GM19467 (cell line): ENCODE measurements around the gene APBB2.
"Not testable (repeated sequence)": the region's sequence is repeated elsewhere in the genome, so short reads cannot be mapped to it uniquely, and the experiment has no call there.

Source experiments
- ATAC-seq: cut with Tn5 transposase; IDR thresholded peaks from one replicate; pipeline ENCODE4 v1.9.1; 2021; ENCODE audit warnings: mild to moderate bottlenecking, moderate library complexity; ENCODE audit not compliant: unreplicated experiment

The APBB2 gene

GRCh38 chr4:41160012-41160789 is 54.1 kb downstream of the APBB2 start:
- no peak for ATAC-seq

GRCh38 chr4:41158756-41159155 is 55.6 kb downstream of the APBB2 start:
- no peak for ATAC-seq

DNA sequence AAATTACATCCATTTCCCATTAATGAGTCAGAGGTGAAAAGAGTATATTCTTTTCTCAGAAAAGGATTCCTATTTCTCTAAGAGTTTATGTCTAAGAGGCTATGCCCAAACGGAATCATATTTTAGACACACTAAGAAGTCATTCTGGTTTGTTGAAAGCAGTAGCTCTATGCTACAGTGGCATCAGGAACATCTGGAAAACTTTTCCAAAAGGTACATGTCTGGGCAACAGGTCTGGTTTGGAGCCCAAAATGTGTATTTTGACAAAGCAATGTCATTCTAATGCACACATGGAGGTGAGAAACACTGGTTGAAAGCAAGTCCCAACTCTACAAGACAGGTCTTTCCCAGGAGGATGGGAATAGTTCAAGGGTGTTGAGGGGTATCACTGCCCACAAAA is 56.1 kb downstream of the APBB2 start:
- no peak for ATAC-seq

DNA sequence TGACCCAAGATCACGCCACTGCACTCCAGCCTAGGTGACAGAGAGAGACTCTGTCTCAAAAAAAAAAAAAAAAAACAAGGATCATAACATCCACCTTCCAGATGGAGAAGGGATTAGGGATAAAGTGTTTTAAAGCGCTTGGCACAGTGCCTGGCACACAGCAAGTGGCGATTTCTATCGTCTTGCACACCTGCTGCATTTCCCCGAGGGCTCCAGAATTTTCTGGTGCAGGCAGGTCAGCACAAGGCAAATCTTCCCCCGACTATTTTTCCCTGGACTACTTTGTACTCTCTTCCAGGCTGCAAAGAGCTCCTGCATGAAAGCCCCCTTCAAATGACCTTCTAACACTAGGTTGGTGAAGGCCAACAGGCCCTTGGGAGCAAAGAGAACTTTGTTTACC is 57.3 kb downstream of the APBB2 start:
- no peak for ATAC-seq

DNA sequence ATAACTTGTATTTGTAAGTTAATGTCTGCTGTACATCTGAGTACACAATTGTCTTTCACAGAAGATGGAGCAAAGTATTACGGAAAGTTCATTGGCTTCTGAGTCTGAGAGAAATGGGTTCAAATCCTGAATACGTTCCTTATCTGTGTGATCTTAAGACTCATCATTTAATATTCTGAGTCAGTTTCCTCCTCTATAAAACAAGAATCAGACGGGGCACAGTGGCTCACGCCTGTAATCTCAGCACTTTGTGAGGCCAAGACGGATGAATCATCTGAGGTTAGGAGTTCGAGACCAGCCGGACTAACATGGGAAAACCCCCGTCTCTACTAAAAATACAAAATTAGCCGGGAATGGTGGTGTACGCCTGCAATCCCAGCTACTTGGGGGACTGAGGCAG is 57.8 kb downstream of the APBB2 start:
- ATAC-seq = no peak

DNA sequence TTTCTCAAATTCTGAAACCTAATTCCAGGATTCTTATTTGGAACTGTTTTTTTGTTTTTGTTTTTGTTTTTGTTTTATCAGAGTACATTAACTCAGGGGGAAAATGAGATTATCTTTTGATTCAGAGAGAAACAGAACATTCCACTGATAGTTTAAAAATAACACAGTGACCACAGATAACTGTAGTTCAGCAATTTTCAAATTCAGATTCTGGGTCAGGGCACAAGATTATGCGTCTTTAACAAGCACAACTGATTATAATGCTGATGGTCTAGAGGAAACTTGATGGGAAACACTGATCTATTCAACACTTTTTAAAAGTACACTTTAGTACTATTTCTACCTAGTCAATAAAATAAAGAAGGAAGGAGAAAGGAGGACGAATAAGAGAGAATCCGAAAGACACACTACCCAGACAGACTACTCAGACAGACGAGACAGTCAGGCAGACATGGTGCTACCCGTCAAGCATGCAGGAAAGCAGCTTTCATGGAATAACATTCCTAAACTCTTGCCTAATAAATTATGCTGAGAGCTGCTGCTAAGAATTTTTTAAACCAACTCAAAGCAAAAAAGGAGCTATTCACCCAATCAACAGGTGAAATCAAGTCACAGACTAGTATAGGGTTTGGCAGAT is 59.0 kb downstream of the APBB2 start:
- no peak for ATAC-seq

DNA sequence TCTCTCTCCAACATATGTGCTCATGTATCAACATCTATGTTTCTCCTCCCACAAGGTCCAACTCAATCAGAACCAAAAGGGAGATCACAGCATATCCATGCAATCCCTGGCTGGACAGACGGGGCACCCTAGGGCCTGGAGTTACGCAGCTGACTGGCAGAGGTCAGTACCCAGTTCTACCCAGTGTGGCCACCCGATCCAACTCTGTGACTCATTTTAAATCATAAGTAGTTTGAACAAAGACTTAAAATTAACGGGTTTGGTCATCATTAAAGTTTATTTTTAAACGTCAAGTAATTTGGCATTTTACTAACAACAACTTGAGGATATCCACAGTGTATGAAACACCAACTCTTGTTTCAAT is 59.5 kb downstream of the APBB2 start:
- no peak for ATAC-seq

DNA sequence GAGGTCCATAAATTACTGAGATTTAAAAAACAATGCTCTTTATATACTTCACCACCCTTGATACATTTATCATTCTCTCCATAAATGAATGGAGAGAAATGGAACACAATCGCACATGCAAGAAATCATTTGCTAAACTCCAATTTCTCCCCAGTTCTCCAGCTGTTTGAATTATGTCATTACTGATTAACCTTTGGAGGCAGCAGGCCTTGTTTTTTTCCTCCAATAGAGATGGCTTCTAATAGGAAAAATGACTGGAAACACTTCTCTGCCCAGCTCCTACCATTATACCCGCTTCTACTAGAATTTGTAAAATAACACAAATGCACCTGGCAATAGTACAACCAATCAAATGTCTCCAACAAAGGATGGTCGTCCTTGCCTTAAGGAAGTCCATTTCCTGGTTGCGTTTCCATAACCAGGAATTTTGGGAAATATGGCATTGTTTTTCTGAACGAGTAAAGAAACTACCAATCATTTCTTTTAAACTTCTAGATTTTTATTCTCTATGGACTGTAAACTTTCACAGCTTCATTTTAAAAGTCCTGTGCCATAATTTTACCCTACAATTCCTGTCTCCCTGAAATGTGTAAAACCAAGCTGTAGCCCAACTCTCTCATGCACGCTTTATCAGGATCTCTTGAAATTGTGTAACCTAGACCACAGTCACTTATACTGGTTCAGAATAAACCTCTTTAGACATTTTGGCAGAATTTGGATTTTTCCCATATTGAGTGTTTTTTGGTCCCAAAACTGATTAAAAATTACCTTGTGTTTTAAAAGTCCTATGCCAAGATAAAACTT is 60.1 kb downstream of the APBB2 start:
- ATAC-seq = no peak

GRCh38 chr4:41150401-41150800 is 63.9 kb downstream of the APBB2 start:
- no peak for ATAC-seq

DNA sequence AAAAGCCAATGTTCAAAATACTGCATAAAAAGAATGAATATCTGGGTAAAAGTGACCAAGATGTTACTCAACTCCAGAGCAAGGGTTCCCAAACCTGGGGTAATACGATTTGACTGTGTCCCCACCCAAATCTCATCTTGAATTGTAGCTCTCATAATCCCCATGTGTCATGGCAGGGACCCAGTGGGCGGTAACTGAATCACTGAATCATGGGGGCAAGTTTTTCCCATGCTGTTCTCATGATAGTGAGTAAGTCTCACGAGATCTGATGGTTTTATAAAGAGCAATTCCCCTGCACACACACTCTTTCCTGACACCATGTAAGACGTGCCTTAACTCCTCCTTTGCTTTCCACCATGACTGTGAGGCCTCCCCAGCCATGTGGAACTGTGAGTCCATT is 64.8 kb downstream of the APBB2 start:
- not testable (repeated sequence) for ATAC-seq

- no peak for ATAC-seq
Measured at GRCh38 chr4:41148931-41149330, 65.4 kb downstream of the APBB2 start.

DNA sequence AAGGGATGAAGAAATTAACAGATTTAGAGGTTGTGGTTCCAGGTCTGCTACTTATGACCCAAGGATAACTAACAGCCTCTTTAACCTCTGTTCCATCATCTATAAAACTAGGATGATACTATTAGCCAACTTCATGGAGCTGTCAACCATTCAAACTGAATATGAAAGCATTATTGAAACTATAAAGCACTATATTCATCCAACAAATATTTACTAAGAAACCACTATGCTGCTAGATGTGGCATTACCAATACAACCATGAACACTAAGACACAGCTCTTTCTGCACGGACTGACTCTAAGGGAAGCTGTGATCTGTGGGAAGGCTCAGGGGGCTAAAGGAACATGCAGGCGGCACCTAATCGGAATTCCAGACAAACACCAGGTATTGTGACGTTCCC is 66.0 kb downstream of the APBB2 start:
- ATAC-seq = no peak

DNA sequence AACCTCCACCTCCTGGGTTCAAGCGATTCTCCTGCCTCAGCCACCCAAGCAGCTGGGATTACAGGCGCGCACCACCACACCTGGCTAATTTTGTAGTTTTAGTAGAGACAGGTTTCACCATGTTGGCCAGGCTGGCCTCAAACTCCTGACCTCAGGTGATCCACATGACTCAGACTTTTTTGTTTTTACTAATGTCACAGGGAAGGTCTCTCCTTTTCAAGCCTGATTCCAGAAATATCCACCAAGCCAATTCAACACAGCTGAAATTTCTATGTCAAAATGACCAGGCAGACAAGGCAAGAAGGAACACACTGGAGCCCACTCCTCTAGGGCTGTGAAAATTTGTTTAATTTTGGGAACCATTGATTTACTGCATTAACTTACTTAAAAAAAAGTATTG is 66.8 kb downstream of the APBB2 start:
- ATAC-seq = not testable (repeated sequence)

- ATAC-seq = no peak
Measured at GRCh38 chr4:41146716-41147506, 67.4 kb downstream of the APBB2 start.

DNA sequence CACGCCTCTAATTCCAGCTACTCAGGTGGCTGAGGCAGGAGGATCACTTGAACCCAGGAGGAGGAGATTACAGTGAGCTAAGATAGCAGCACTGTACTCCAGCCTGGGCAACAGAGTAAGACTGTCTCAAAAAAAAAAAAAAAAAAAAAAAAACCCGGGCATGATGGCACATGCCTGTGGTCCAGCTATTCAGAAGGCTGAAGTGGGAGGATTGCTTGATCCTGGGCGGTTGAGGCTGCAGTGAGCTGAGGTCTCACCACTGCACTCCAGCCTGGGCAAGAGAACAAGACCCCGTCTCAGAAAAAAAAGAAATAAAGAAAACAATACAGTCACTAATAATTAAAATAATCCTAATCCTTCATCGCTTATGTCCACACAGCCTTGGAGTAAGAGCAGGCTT is 68.1 kb downstream of the APBB2 start:
- ATAC-seq = no peak

- ATAC-seq = no peak
Measured at GRCh38 chr4:41145571-41146078, 68.7 kb downstream of the APBB2 start.

DNA sequence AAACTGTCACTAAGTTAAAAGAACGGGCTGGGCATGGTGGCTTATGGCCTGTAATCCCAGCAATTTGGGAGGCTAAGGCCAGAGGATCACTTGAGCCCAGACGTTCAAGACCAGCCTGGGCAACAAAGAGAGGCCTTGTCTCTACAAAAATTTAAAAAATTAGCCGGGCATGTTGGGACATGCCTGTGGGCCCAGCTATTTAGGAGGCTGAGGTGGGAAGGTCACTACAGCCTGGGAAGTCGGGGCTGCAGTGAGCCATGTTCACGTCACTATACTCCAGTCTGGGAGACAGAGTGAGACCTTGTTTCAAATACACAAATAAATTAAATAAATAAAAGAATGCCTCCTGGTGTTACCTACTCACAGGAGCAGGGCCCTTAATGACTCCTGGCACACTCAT is 69.5 kb downstream of the APBB2 start:
- no peak for ATAC-seq

DNA sequence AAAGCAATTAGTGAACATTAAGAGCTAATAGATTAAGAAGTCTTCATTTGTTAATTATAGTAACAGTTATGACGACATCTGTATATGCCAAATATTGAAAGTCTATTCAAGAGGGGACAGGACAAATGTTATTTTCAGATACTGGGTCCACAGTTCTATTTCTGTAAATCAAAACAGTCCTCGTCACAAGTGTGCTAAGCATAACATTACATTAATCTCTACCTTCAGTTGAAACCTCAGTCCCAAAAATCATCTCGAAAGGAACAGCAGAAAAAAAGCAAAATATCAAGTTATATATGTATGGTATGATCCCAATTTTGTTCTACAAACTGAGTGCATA is 70.3 kb downstream of the APBB2 start:
- ATAC-seq = no peak

DNA sequence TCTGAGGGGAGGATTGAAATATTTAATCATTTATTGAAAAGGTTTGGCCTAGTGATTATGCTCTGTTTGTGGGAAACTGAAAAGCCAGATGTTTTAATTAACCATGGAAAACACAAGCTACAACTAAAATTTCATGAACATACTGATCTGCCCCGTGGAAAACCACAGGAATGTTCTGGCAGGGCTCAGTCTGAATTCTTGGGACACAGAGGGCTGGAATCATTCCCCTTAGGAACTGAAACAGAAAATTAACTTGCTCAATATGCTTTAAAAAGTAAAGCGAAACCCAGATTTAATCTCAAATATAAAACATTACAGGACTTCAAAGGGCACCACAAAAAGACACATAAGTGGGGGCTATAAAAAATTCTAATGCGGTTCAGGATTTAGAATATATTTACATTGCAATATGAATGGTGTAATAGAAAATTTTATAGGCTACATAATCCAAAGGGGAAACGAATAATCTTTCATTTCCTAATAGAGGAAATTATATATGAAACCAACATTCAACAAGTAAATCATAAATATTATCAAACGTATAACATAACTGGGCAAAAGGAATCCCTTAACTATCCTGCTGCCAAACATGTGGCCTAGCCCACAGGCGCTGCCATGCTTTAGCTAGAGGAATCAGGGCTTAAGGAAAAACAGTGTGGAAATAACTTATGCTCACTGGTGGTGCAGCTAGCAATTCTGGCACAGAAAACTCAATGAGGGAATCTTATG is 70.9 kb downstream of the APBB2 start:
- no peak for ATAC-seq
